GM12892 (cell line): ENCODE results near the gene TFAP2A.

Experiments
- DNase-seq: peaks from one replicate; pipeline ENCODE4 v3.0.0; 2011; ENCODE audit not compliant: insufficient read length
- FAIRE-seq: peaks from 2 replicates; lab custom pipeline; 2011; peaks lifted over from hg19 to GRCh38; lab: Jason Lieb, UNC
- POLR2A ChIP-seq: IDR thresholded peaks from 2 replicates; pipeline ENCODE4 v1.6.1; 2011; ENCODE audit warnings: low read depth, low read length, control low read depth
- POLR2AphosphoS5 ChIP-seq: IDR thresholded peaks from 2 replicates; pipeline ENCODE4 v1.6.1; 2011; ENCODE audit warnings: low read depth, low read length, control low read depth
- TAF1 ChIP-seq: IDR thresholded peaks from 2 replicates; pipeline ENCODE4 v1.6.1; 2011; ENCODE audit warnings: low read depth, mild to moderate bottlenecking, control low read depth, low read length, borderline replicate concordance

The TFAP2A gene

GRCh38 chr6:10441655-10442009 lies 26.8 kb upstream of the TFAP2A start:
- DNase-seq (no peak), FAIRE-seq (no peak)
- TF ChIP-seq TAF1 (no peak), POLR2A (no peak), POLR2AphosphoS5 (no peak)

- FAIRE-seq (no peak), DNase-seq (no peak)
- TF ChIP-seq TAF1 (no peak), POLR2AphosphoS5 (no peak), POLR2A (no peak)
Observed at GRCh38 chr6:10441004-10441654, 26.3 kb upstream of the TFAP2A start.

DNA sequence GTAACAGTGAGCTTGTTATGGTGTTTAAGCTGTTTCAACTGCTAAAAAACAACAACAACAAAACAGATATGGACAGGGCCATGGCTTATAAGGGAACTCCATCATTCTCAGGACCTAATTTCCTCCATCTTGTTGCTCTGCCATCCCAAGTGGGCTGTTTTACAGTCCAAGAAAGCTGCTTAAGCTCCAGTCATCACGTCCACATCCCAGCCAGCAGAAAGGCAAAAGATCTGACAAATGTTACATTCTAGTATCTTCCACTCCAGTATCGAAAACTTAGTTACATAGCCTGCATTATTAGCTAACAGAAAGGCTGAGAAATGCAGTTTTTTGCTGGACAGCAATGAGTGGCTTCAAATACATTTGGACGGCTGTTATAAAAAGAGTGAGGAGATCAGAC lies 23.0 kb upstream of the TFAP2A start:
- no peak for TF ChIP-seq POLR2A
- no peak for TF ChIP-seq TAF1
- TF ChIP-seq POLR2AphosphoS5 = no peak
- no peak for FAIRE-seq
- DNase-seq = no peak

DNA sequence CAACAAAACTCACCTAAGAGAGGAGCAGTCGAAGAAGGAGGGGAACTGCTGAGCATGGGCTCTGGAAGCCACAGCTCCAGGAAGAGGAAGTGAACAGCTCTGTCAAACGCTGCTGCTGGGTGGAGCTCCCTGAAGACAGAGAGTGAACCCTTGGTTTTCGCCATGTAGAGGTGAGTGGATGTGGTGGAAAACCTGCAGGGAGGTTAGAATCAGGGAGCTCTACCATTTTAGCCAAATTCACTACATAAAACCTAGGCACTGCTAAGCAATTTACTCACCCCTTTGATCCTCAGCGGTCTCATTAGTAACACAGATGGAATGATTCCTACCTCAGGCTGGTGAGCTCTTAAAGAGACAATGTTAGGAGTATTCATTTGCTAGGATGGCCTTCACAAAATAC lies 19.4 kb upstream of the TFAP2A start:
- FAIRE-seq = no peak
- TF ChIP-seq POLR2AphosphoS5 (no peak), TAF1 (no peak), POLR2A (no peak)
- no peak for DNase-seq

DNA sequence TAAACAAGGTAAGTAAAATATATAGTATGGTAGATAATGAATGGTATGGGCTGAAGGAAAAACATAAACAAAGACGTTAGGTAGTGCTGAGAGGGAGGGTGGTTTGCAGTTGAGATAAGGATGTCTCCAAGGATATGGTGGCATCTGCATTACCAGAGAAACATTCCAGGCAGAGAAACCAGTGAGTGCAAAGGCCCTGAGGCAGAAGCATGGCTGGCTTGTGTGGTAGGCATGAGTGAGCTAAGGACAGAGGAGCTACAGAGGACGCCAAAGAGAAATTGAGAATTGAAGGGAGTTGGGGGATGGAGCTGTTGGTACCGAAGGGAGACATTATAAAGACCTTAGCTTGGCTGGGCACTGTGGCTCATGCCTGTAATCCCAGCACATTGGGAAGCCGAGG lies 18.4 kb upstream of the TFAP2A start:
- no peak for FAIRE-seq
- TF ChIP-seq TAF1 (no peak), POLR2AphosphoS5 (no peak), POLR2A (no peak)
- DNase-seq = no peak

GRCh38 chr6:10431423-10432164 lies 16.7 kb upstream of the TFAP2A start:
- no peak for TF ChIP-seq POLR2A
- no peak for TF ChIP-seq TAF1
- TF ChIP-seq POLR2AphosphoS5 = no peak
- no peak for FAIRE-seq
- DNase-seq = no peak

DNA sequence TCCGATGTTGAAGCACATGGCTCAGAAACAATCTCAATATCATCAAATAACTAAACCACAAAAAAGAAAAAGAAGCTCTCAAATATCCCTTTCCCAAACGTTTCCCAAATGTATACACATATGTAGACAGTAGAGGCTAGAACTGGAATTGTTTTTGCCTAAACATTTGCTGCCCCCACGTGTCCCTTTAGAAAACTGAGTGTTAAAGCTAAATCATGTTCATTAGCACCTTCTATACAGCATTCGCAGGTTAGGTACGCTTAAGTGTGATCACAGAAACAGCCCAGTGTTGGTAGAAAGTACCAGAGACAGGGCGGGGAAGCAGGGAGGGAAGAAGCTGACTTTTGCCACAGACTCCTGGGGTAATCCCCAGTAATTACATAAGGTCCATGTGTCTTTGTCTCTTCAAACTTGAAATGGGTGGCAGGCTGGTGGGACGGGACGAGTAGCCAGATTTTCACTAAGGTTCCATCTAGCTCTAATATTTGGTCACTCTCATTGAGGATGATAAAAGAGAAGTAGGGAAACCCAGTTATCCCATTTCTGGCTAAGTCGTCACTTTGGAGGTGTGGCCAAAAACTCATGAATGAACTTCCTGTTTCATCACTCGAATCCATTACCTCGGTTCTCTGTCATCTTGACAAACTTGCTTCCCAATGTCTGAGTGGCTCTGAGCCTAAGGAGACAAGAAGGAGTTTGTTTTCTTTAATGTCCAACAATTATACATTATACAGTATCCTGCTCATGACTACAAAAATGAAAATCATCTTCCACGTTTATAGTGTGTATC lies 15.0 kb upstream of the TFAP2A start:
- DNase-seq (no peak), FAIRE-seq (peak; percentile 89)
- TF ChIP-seq TAF1 = no peak

GRCh38 chr6:10426781-10427279 lies 12.0 kb upstream of the TFAP2A start:
- FAIRE-seq (peak; percentile 36), DNase-seq (no peak)
- TF ChIP-seq POLR2AphosphoS5 = no peak
- no peak for TF ChIP-seq POLR2A
- no peak for TF ChIP-seq TAF1

GRCh38 chr6:10425975-10426780 lies 11.3 kb upstream of the TFAP2A start:
- TF ChIP-seq POLR2AphosphoS5 (no peak), TAF1 (0 out of 2 replicates have a peak, but pooled peaks have one; percentile 15)
- FAIRE-seq (no peak), DNase-seq (peak; percentile 66)

DNA sequence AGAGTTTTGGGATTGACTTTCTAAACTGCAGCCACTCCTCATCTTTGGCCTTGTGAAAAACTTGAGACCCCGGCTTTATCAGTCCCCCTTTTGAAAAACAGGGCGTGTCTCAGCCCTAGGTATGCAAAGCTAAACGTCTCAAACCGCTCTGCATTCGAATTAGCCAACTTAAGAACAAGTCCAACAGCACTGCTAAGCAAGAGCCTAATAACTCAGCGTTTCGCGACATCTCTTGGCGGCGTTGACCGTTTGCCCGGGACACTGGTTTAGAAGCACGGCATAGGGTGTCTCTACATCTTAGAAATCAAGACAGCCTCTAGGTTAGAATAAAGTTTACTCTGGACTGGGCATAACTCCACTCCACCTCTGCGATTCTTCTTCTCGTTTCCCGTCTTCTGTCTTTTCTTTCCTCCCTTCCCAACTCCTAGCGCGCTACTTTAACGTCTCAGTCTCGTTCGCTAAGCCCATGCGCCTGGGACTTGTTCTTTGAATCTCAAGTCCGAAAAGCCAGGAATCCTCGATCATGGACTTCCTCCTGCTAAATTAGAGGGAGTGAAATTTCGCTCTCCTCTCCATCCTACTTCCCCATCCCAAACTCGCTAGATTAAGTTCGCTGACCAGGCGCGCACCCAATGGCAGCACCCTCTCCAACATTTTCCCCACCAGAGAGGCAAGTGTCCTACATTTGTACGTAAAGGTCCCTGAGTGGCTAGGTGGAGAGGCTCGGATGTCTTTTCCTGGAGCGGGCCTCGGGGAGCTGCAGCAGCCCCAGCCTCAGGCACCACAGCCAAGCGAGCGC lies 10.5 kb upstream of the TFAP2A start:
- FAIRE-seq = no peak
- no peak for DNase-seq
- TF ChIP-seq TAF1 = no peak
- TF ChIP-seq POLR2AphosphoS5 = no peak
- TF ChIP-seq POLR2A = no peak

DNA sequence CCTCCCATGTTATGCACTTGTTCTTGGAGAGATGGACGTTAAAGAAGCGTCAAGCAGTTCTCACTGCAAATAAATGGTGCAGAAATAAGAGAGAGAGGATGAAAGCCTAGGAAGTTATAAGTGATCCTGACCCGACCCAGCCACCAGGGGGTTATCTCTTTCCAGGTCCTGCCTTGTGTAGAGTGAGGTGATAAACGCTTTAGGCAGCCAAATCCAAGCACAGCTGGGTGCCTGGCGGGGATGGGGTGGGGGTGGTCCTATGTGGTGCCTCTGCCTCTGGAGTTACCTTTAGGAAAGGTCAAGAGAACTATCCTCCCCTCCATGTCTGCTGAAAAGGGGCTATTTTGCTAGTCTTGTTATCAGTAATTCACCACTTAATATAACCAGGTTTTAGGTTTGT lies 9.2 kb upstream of the TFAP2A start:
- no peak for DNase-seq
- no peak for FAIRE-seq

More for the DNA sequence above, 9.2 kb upstream of the TFAP2A start:
- TF ChIP-seq TAF1 (no peak), POLR2AphosphoS5 (no peak), POLR2A (no peak)
